Ramos (cell line): ENCODE data around the gene ASXL1.
"Not testable (repeated sequence)": the region's sequence is repeated elsewhere in the genome, so short reads cannot be mapped to it uniquely, and the experiment has no call there.

Experiments used
- in situ Hi-C: fragments of 300-500 bp; cut with MboI; formaldehyde crosslinking; loops from one replicate; pipeline ENCODE4 v1.14.3; 2022; ENCODE audit warnings: low sequenced_read_pairs; ENCODE audit not compliant: unreplicated experiment

Gene ASXL1

GRCh38 chr20:32333988-32334885 is 23.9 kb upstream of the ASXL1 start:
- in situ Hi-C loops = no loop called here

- in situ Hi-C loops = no loop called here
These were observed 21.2 kb upstream of the ASXL1 start for GRCh38 chr20:32336918-32337347.

GRCh38 chr20:32337937-32338661 is 20.0 kb upstream of the ASXL1 start:
- in situ Hi-C loops = no loop called here

- in situ Hi-C loops = no loop called here
These were observed 19.5 kb upstream of the ASXL1 start for GRCh38 chr20:32338665-32339064.

- in situ Hi-C loops = no loop called here
These were observed 19.0 kb upstream of the ASXL1 start for GRCh38 chr20:32339116-32339515.

GRCh38 chr20:32341053-32341452 is 17.1 kb upstream of the ASXL1 start:
- in situ Hi-C loops = not testable (repeated sequence)

- in situ Hi-C loops = no loop called here
These were observed 14.7 kb upstream of the ASXL1 start for GRCh38 chr20:32343439-32343838.

- in situ Hi-C loops = no loop called here
These were observed 13.2 kb upstream of the ASXL1 start for GRCh38 chr20:32344835-32345506.

- in situ Hi-C loops = no loop called here
These were observed 9.9 kb upstream of the ASXL1 start for GRCh38 chr20:32348207-32348606.

GRCh38 chr20:32350421-32350820 is 7.7 kb upstream of the ASXL1 start:
- in situ Hi-C loops = no loop called here

GRCh38 chr20:32352121-32352720 is 5.9 kb upstream of the ASXL1 start:
- in situ Hi-C loops = no loop called here

- in situ Hi-C loops = no loop called here
These were observed 4.2 kb upstream of the ASXL1 start for GRCh38 chr20:32353848-32354496.

- in situ Hi-C loops = no loop called here
These were observed 3.3 kb upstream of the ASXL1 start for GRCh38 chr20:32354592-32355416.

- in situ Hi-C loops = no loop called here
These were observed 2.7 kb upstream of the ASXL1 start for GRCh38 chr20:32355417-32355841.

- in situ Hi-C loops = not testable (repeated sequence)
These were observed 2.1 kb upstream of the ASXL1 start for GRCh38 chr20:32355907-32356621.

- in situ Hi-C loops = no loop called here
These were observed 1.3 kb upstream of the ASXL1 start for GRCh38 chr20:32356622-32357374.

GRCh38 chr20:32357375-32357868 is 709 bp upstream of the ASXL1 start:
- in situ Hi-C loops = no loop called here

- in situ Hi-C loops = no loop called here
These were observed 426 bp downstream of the ASXL1 start for GRCh38 chr20:32358632-32358882.
